Vagina (tissue), 2 donors: ENCODE measurements around the gene NCKAP5L.

ENCODE experiments used
- CTCF ChIP-seq, 3 experiments: fragments of 450-650 bp in 2 of 3; fragments of 200-600 bp in 1 of 3; sonication (generic) in 1 of 3; IDR thresholded peaks; one replicate each; pipeline ENCODE4 v1.5.1; 2017 to 2019; ENCODE audit warnings: antibody characterized with exemption in 3 of 3, mild to moderate bottlenecking in 2 of 3, moderate library complexity in 2 of 3
- POLR2A ChIP-seq, 2 donors: fragments of 450-650 bp; IDR thresholded peaks; one replicate each; pipeline ENCODE4 v1.6.1; 2017; ENCODE audit warnings: antibody characterized with exemption in 2 of 2, mild to moderate bottlenecking in 2 of 2, moderate library complexity in 2 of 2
- POLR2AphosphoS5 ChIP-seq, 2 donors: sonication (generic); formaldehyde crosslinking; IDR thresholded peaks; one replicate each; pipeline ENCODE4 v1.9.0; 2017; ENCODE audit warnings: antibody characterized with exemption in 2 of 2, mild to moderate bottlenecking in 2 of 2, low read depth in 1 of 2; ENCODE audit not compliant: insufficient read depth in 1 of 2

GRCh38 chr12:49869816-49870500 is 41.7 kb upstream of the NCKAP5L start:
- no peak for TF ChIP-seq POLR2AphosphoS5 (IDR thresholded peaks at IDR 0.05; ENCODE audit: insufficient read depth in 1 of 2, low read depth in 1 of 2)
- TF ChIP-seq CTCF (IDR thresholded peaks at IDR 0.05) = no peak
- no peak for TF ChIP-seq POLR2A (IDR thresholded peaks at IDR 0.05)
